ENCODE results near the gene VWCE. TPM values are rescaled to one million over a fixed set of nuclear protein-coding genes. Genes with fewer than 3 reads are reported as not detected.
A peak's percentile ranks its signal among the peaks of the same experiment; 100 is the strongest.

VWCE gene
- total RNA-seq, 1 donor from 2014 or later: 10.9 TPM

DNA sequence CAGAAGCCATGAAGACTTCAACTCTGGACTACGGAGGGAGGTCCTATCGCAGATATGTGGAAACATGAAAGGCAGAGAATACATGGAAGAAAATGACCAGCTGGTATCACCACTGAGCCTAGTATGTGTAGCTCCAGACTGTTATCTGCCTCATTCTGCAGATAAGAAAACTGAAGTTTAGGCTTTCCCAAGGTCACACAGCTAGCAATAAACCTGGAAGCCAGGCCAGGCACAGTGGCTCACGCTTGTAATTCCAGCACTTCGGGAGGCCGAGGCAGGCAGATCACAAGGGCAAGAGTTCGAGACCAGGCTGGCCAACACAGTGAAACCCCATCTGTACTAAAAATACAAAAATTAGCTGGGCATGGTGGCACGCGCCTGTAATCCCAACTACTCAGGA is 15.6 kb upstream of the VWCE start:
- Mint-ChIP-seq H3K4me3 (no peak overlapping the region), H3K36me3 (ENCODE audit: low read depth) (peaks cover 30% of the 10 kb centered on the region), H3K4me1 (ENCODE audit: low read depth) (no peaks in the 10 kb centered on the region), H3K9me3 (no peaks in the 10 kb centered on the region), H3K27ac (no peak overlapping the region), H3K27me3 (ENCODE audit: insufficient read depth) (no peaks in the 10 kb centered on the region)
- no peak for DNase-seq (ENCODE audit: low spot score)
- intact Hi-C loops (cut with micrococcal nuclease): no loop called here

DNA sequence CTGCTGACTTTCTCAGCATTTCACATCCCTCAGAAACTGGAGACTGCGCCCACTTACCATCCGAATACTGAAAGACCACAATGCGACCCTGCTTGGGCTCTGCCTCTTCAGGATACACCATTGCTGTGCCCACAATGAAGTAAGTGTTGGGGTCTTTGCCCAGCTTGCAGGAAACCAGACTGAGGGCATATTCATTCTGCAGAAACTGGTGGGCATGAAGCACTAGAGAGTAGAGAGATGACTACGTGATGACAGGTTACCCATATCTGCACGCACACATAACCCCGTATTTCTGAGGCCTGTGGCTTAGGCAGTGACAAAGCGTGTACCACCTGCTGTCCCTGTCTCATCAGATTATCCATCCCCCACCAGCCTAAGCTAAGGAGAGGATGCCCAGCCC is 14.6 kb upstream of the VWCE start:
- H3K27me3 Mint-ChIP-seq (ENCODE audit: insufficient read depth): no peaks in the 10 kb centered on the region
- H3K36me3 Mint-ChIP-seq (ENCODE audit: low read depth): peaks cover 27% of the 10 kb centered on the region
- no peaks in the 10 kb centered on the region for H3K9me3 Mint-ChIP-seq
- no peak overlapping the region for H3K27ac Mint-ChIP-seq
- H3K4me1 Mint-ChIP-seq (ENCODE audit: low read depth): no peaks in the 10 kb centered on the region
- intact Hi-C loops (cut with micrococcal nuclease): no loop called here
- DNase-seq (ENCODE audit: low spot score): no peak
- H3K4me3 Mint-ChIP-seq: no peak overlapping the region

DNA sequence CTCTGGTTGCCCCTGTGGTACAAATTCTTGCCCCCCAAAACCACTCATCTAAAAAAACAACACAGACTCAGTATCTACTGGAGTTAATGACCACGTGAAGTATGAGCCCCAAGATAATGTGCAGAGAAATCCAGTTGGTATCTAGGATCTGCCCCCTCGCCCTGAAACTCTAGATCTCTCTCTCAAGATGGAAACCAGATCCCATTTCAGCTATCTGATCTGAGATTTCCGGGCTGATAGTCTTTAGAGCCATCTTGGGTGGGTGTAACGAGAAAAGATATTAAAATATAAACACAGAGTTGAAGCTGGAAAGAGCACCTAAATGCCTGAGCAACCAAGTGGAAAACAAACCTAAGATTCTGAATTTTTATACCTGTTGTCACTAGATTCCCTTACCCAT is 14.0 kb upstream of the VWCE start:
- H3K4me3 Mint-ChIP-seq: no peak overlapping the region
- H3K4me1 Mint-ChIP-seq (ENCODE audit: low read depth): no peaks in the 10 kb centered on the region
- DNase-seq (ENCODE audit: low spot score): no peak
- no peak overlapping the region for H3K27ac Mint-ChIP-seq
- no peaks in the 10 kb centered on the region for H3K9me3 Mint-ChIP-seq
- H3K27me3 Mint-ChIP-seq (ENCODE audit: insufficient read depth): no peaks in the 10 kb centered on the region
- intact Hi-C loops (cut with micrococcal nuclease): no loop called here
- H3K36me3 Mint-ChIP-seq (ENCODE audit: low read depth): peaks cover 26% of the 10 kb centered on the region

DNA sequence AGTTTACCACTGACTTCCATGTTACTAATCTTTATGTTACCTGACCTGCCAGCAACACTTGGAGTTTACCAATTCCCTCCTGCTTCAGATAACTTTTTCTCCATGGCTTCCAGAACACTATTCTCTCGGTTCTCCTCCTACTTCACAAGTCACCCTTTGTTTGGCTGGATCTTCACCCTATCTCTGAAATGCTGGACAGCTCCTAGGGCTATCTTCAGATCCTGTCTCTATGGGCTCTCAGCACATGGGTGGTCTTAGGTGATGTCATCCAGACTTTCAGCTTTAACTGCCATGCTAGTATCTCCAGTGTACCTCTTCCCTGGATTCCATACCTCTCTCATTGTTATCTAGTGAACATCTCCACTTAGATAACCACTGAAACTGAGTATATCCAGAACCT is 12.2 kb upstream of the VWCE start:
- no peak overlapping the region for H3K27ac Mint-ChIP-seq
- H3K27me3 Mint-ChIP-seq (ENCODE audit: insufficient read depth): no peaks in the 10 kb centered on the region
- H3K9me3 Mint-ChIP-seq: no peaks in the 10 kb centered on the region
- no peak overlapping the region for H3K4me3 Mint-ChIP-seq
- peaks cover 22% of the 10 kb centered on the region for H3K36me3 Mint-ChIP-seq (ENCODE audit: low read depth)
- intact Hi-C loops (cut with micrococcal nuclease): no loop called here
- DNase-seq (ENCODE audit: low spot score): no peak
- no peaks in the 10 kb centered on the region for H3K4me1 Mint-ChIP-seq (ENCODE audit: low read depth)

DNA sequence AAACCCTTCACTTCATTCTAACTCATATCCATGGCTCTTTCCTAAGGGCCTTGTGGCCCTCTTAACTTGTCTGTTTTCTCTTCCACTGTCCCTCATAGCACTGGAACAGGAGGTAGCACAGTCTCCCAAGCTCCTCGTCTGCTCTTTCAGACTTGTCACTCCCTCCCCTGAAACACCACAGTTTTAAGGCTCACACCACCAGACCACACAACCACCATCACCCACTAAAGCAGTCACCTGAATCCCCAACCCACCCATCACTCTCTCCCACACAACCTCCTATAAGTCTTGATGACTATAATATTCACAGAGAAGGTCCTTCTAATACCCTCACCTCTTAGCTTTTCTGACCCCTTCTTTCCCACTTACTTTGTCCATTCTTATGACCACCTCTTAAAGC is 11.1 kb upstream of the VWCE start:
- intact Hi-C loops (cut with micrococcal nuclease): no loop called here
- no peaks in the 10 kb centered on the region for H3K9me3 Mint-ChIP-seq
- H3K27me3 Mint-ChIP-seq (ENCODE audit: insufficient read depth): no peaks in the 10 kb centered on the region
- H3K36me3 Mint-ChIP-seq (ENCODE audit: low read depth): peaks cover 28% of the 10 kb centered on the region
- no peak for DNase-seq (ENCODE audit: low spot score)
- no peak overlapping the region for H3K4me3 Mint-ChIP-seq
- no peak overlapping the region for H3K27ac Mint-ChIP-seq
- H3K4me1 Mint-ChIP-seq (ENCODE audit: low read depth): no peaks in the 10 kb centered on the region

DNA sequence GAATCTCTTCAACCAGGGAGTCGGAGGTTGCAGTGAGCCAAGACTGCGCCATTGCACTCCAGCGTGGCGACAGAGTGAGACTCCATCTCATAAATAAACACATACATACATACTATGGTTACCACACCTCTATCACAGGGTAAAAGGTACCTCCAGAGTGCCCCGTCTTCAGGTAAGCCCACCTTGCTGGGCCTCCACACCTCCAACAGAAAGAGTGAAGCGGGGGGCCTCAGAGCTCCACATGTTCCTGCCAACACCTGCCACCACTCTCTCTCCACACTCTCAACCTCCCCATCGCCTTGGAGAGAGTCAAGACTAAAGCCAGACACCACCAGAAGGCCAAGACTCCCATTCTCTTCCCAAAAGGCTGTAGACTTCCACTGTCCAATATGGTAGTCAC is 10.3 kb upstream of the VWCE start:
- no peaks in the 10 kb centered on the region for H3K9me3 Mint-ChIP-seq
- no peak for DNase-seq (ENCODE audit: low spot score)
- H3K4me1 Mint-ChIP-seq (ENCODE audit: low read depth): no peaks in the 10 kb centered on the region
- no peaks in the 10 kb centered on the region for H3K27me3 Mint-ChIP-seq (ENCODE audit: insufficient read depth)
- no peak overlapping the region for H3K27ac Mint-ChIP-seq
- intact Hi-C loops (cut with micrococcal nuclease): no loop called here
- no peak overlapping the region for H3K4me3 Mint-ChIP-seq
- H3K36me3 Mint-ChIP-seq (ENCODE audit: low read depth): peaks cover 33% of the 10 kb centered on the region

DNA sequence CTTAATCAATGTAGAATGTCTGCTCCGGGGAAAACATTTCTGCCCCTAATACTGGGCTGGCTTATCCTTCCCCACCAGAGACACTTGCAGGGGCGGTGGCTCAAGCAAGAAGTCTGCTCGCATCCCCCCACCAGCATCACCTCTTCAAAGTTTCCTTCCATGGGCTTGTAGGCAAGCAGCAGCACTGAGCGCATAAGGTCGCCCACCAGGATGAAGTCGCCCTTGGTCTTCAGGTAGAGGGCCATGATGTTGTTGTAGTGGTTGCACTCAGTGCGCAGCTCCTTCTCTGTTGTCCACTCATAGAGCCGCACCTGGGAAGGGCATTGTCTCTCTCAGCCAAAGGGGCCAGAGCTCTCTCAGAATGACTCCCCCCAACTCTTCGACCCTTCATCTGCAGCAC is 8.6 kb upstream of the VWCE start:
- Mint-ChIP-seq H3K36me3 (ENCODE audit: low read depth) (peaks cover 40% of the 10 kb centered on the region), H3K27ac (no peak overlapping the region), H3K27me3 (ENCODE audit: insufficient read depth) (no peaks in the 10 kb centered on the region), H3K9me3 (no peaks in the 10 kb centered on the region), H3K4me3 (no peak overlapping the region), H3K4me1 (ENCODE audit: low read depth) (peaks cover 4% of the 10 kb centered on the region)
- intact Hi-C loops (cut with micrococcal nuclease): no loop called here
- no peak for DNase-seq (ENCODE audit: low spot score)

DNA sequence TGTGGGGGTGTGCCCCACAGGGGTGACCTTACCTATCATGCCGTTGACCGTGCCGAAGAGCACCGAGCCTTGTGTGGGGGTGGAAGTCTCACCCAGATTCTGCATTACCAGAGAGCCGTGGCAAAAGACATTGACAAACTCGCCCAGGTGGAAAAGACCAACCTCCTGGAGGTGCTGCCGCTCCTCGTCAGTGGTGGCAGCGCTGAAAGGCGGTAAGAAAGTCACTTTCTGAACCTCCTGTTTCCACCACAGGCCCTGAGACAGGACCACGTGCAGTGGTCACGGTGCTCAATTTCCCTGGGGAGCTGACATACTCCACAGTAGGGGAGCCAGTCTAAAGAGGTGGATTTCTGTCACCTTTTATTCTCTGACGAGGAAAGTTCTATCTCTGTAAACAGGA is 7.4 kb upstream of the VWCE start:
- no peak for DNase-seq (ENCODE audit: low spot score)
- Mint-ChIP-seq H3K9me3 (no peaks in the 10 kb centered on the region), H3K27ac (no peak overlapping the region), H3K36me3 (ENCODE audit: low read depth) (peaks cover 47% of the 10 kb centered on the region), H3K4me1 (ENCODE audit: low read depth) (peaks cover 16% of the 10 kb centered on the region), H3K4me3 (no peak overlapping the region), H3K27me3 (ENCODE audit: insufficient read depth) (no peaks in the 10 kb centered on the region)
- intact Hi-C loops (cut with micrococcal nuclease): no loop called here

DNA sequence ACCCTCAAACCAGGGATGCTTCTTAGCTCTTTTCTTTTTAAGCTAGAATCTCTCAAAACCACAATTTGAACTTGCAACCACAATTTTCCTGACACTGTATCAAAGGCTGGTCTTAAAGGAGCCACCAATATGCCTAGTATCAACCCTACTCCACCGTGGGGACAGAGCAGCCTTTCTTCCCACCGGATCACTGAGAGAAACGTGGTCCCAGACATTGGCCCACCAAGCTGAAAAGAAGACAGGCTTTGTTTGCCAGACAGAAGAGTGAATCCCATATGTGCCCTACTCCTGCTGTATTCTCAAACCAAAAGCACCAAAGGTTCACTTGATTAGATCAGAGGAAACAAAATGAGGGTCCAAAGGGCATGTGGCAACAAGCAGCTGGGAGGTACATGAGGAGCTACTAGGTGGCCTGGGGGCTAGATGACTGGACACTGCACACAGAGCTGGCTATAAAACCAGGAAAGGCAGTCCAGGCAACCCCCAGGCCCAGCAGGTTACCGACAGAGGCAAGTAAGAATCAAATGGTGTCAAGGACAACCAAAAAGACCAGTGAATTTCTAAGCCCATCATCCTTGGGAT is 3.6 kb upstream of the VWCE start:
- Mint-ChIP-seq H3K9me3 (no peaks in the 10 kb centered on the region), H3K4me1 (ENCODE audit: low read depth) (peaks cover 28% of the 10 kb centered on the region), H3K27ac (no peak overlapping the region), H3K27me3 (ENCODE audit: insufficient read depth) (peaks cover 4% of the 10 kb centered on the region), H3K4me3 (no peak overlapping the region), H3K36me3 (ENCODE audit: low read depth) (peaks cover 50% of the 10 kb centered on the region)
- intact Hi-C loops (cut with micrococcal nuclease): no loop called here
- DNase-seq (ENCODE audit: low spot score): no peak

DNA sequence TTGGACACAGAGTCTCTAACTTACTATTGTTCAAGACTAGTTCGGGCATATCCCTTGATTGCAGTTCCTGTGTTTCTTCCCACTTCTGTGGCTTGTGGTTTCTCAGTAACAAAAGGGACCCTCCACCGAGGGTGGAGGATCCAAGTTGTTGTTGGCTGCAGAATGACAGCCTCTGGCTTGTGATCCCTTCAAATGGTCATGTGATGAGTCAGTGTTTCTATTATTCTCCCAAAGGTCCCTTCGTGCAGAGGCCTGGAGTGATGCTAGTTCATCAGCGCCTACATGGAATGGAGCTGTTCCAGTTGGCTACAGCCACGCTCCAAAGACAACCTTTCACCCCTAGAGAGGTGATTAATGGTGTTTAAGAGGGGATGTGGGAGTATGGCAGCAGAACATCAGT is 2.6 kb upstream of the VWCE start:
- no peaks in the 10 kb centered on the region for H3K9me3 Mint-ChIP-seq

DNA sequence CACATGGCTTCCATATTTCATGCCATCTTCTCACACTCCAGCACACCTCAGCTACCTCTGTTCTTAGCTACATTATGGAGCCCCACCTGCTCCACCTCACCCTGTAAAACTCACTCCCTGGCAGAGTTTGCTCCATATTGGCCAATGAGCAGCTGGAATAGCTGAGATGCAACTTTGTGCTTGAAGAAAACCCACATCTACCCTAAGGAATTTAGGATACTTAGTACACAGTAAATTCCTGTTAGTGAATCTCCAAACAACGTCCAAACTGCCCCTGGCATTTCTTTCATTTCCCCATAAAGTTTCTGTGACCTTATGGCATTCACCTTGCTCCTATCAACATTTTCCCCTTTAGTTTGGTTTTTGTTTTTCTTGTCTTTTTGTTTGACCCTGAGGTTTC is 2.2 kb upstream of the VWCE start:
- Mint-ChIP-seq H3K36me3 (ENCODE audit: low read depth) (peaks cover 49% of the 10 kb centered on the region), H3K4me3 (peak overlapping the region; percentile 59)
- intact Hi-C loops (cut with micrococcal nuclease): no loop called here

More for the DNA sequence above, 2.6 kb upstream of the VWCE start:
- Mint-ChIP-seq H3K4me1 (ENCODE audit: low read depth) (peaks cover 28% of the 10 kb centered on the region), H3K27me3 (ENCODE audit: insufficient read depth) (peaks cover 11% of the 10 kb centered on the region), H3K27ac (peak overlapping the region; percentile 36), H3K4me3 (peak overlapping the region; percentile 59), H3K36me3 (ENCODE audit: low read depth) (peaks cover 50% of the 10 kb centered on the region)
- intact Hi-C loops (cut with micrococcal nuclease): no loop called here
- no peak for DNase-seq (ENCODE audit: low spot score)

DNA sequence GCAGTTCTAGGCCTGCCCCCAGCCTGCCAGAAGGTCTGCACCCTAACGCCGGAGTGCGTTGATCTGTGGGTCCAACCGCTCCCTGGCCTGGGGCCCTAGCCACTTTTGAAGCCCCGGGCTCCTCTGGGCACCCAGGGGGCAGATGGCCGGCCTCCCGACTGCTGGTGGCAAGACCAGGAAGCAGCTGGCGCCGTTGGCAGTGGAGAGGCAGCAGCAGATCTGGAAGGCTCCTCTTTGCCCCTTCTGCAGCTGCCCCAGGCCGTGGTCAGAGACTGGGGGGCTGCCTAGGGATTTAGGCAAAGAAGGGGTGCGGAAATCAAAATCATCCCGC is 445 bp upstream of the VWCE start:
- Mint-ChIP-seq H3K9me3 (no peaks in the 10 kb centered on the region), H3K27ac (no peak overlapping the region), H3K27me3 (ENCODE audit: insufficient read depth) (peaks cover 16% of the 10 kb centered on the region), H3K4me3 (peak overlapping the region; percentile 82), H3K4me1 (ENCODE audit: low read depth) (peaks cover 28% of the 10 kb centered on the region), H3K36me3 (ENCODE audit: low read depth) (peaks cover 33% of the 10 kb centered on the region)
- no peak for DNase-seq (ENCODE audit: low spot score)
- intact Hi-C loops (cut with micrococcal nuclease): loop anchor here (2.0 kb wide), 1 partner anchor 37 kb away; the partner anchor contains the start of genes DDB1 and TKFC

More for the DNA sequence above, 2.2 kb upstream of the VWCE start:
- Mint-ChIP-seq H3K27ac (peak overlapping the region; percentile 46), H3K4me1 (ENCODE audit: low read depth) (peaks cover 28% of the 10 kb centered on the region), H3K27me3 (ENCODE audit: insufficient read depth) (peaks cover 14% of the 10 kb centered on the region), H3K9me3 (no peaks in the 10 kb centered on the region)
- DNase-seq (ENCODE audit: low spot score): no peak

DNA sequence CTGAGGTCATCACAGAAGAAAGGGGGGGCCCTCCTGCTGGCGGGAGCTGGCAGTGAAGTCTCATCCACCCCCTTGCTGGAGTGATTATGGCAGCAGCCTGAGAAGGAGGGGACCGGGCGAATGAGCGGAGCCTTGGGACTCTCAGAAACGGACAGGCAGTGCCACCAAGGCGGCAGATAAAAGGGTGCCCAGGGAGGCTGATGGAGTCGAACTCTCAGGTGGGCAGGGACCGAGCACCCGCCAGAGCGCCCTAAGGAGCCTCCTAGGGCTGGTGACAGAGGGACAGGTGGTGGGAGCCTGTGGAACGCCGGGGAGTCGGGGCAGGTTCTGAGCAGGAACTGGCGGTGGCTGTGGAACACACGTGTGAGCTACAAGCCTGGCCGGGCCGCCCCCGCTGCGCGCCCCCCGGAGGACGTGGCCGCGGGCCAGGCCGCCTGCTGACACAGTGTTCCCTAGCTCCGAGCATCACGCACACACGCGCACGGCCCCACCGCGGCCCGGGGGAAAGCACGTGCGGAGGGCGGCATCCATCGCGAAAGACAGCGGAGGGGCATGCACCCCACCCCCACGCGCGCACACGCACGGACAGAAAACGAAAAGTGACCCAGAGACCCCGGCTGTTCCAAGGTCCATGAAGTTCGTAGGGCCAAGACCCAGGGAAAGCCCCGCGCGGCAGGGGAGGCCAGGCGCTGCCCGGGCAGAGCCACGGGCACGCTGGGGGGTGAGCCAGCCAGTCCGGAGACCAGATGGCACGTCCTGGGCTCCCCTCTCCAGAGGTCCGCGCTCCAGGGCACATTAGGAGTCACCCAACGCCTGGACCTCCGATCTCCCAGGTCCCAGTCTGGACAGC is 1.0 kb downstream of the VWCE start:
- H3K4me1 Mint-ChIP-seq (ENCODE audit: low read depth): peaks cover 28% of the 10 kb centered on the region
- peak overlapping the region; percentile 84 for H3K27ac Mint-ChIP-seq
- H3K4me3 Mint-ChIP-seq: peak overlapping the region; percentile 88
- no peaks in the 10 kb centered on the region for H3K9me3 Mint-ChIP-seq
- peaks cover 16% of the 10 kb centered on the region for H3K27me3 Mint-ChIP-seq (ENCODE audit: insufficient read depth)
- intact Hi-C loops (cut with micrococcal nuclease): loop anchor here (1.0 to 2.0 kb wide), 3 partner anchors 39 to 68 kb away; partner anchors contain the start of genes DDB1, TKFC and TMEM138
- H3K36me3 Mint-ChIP-seq (ENCODE audit: low read depth): peaks cover 26% of the 10 kb centered on the region
- no peak for DNase-seq (ENCODE audit: low spot score)

Data from activated T-helper 1 cell treated with anti-CD3 and anti-CD28 coated beads, Interleukin-12 subunit alpha, Interleukin-12 subunit beta, Interleukin-2, Interleukin-4 antibody, amounts not matched to agents 30 ng/mL and 10 ng/mL and 1 ng/mL, durations not matched to agents 14 hours and 24 hours and 36 hours (primary cell).